WTC11 (cell line): ENCODE measurements around the gene SELPLG. TPM values are rescaled to one million over a fixed set of nuclear protein-coding genes. Genes with fewer than 3 reads are reported as not detected.

Source experiments
- ATAC-seq: fragments of 200-7000 bp; cut with Tn5 transposase; 2 replicates; pipeline ENCODE4 v1.10.0; 2021; ENCODE audit warnings: mild to moderate bottlenecking, moderate library complexity
- CTCF ChIA-PET: fragments of 300-600 bp; sonication (Branson Sonifier 250); formaldehyde crosslinking; loops from one replicate; lab custom pipeline; 2021; ENCODE audit warnings: antibody characterized with exemption; lab: Charles Lee
- POLR2A ChIA-PET: fragments of 350-600 bp; sonication (Branson Sonifier 250); formaldehyde crosslinking; loops from one replicate; lab custom pipeline; 2021; ENCODE audit warnings: antibody characterized with exemption; lab: Charles Lee
- DNase-seq: peaks from one replicate; pipeline ENCODE4 v3.0.0; 2021; ENCODE audit warnings: low spot score
- H3K27ac Mint-ChIP-seq: 2 replicates; pipeline ENCODE4 v1.8.0; 2021; ENCODE audit warnings: mixed read lengths
- H3K27me3 Mint-ChIP-seq: 2 replicates; pipeline ENCODE4 v1.8.0; 2021; ENCODE audit warnings: low read depth, mild to moderate bottlenecking, moderate library complexity, mixed read lengths
- H3K36me3 Mint-ChIP-seq: 2 replicates; pipeline ENCODE4 v1.8.0; 2021; ENCODE audit warnings: mixed read lengths
- H3K4me1 Mint-ChIP-seq: 2 replicates; pipeline ENCODE4 v1.8.0; 2022; ENCODE audit warnings: mixed read lengths
- H3K4me3 Mint-ChIP-seq: 2 replicates; pipeline ENCODE4 v1.8.0; 2021; ENCODE audit warnings: mild to moderate bottlenecking, moderate library complexity, mixed read lengths
- H3K9me3 Mint-ChIP-seq: 2 replicates; pipeline ENCODE4 v1.8.0; 2021; ENCODE audit warnings: mixed read lengths
- ATF6 ChIP-seq: sonication (generic); formaldehyde crosslinking; IDR thresholded peaks from 2 replicates; pipeline ENCODE4 v1.8.1; 2023; ENCODE audit warnings: mild to moderate bottlenecking, missing genetic modification reagents
- CREM ChIP-seq: sonication (generic); formaldehyde crosslinking; IDR thresholded peaks from 2 replicates; pipeline ENCODE4 v1.8.1; 2022; ENCODE audit warnings: mild to moderate bottlenecking, missing genetic modification reagents, moderate library complexity
- E2F5 ChIP-seq: sonication (generic); formaldehyde crosslinking; IDR thresholded peaks from 2 replicates; pipeline ENCODE4 v1.8.1; 2022; ENCODE audit warnings: mild to moderate bottlenecking, moderate library complexity, missing genetic modification reagents
- EMX1 ChIP-seq: fragments of 250-450 bp; sonication (Bioruptor Pico); IDR thresholded peaks from 2 replicates; pipeline ENCODE4 v1.8.0; 2021; ENCODE audit warnings: mild to moderate bottlenecking
- ERG ChIP-seq: fragments of 250-450 bp; sonication (Bioruptor Pico); IDR thresholded peaks from 2 replicates; pipeline ENCODE4 v1.8.0; 2021; ENCODE audit warnings: mild to moderate bottlenecking
- MLX ChIP-seq: sonication (generic); formaldehyde crosslinking; IDR thresholded peaks from 2 replicates; pipeline ENCODE4 v1.8.1; 2023; ENCODE audit warnings: mild to moderate bottlenecking, missing genetic modification reagents, moderate library complexity
- MXD4 ChIP-seq: fragments of 250-450 bp; sonication (Bioruptor Pico); IDR thresholded peaks from 2 replicates; pipeline ENCODE4 v1.8.0; 2021; ENCODE audit warnings: mild to moderate bottlenecking, moderate library complexity, borderline replicate concordance
- MYBL2 ChIP-seq: sonication (generic); formaldehyde crosslinking; IDR thresholded peaks from 2 replicates; pipeline ENCODE4 v1.8.1; 2023; ENCODE audit warnings: mild to moderate bottlenecking, moderate library complexity, missing genetic modification reagents
- PRDM15 ChIP-seq: sonication (generic); formaldehyde crosslinking; IDR thresholded peaks from 2 replicates; pipeline ENCODE4 v1.8.0; 2022; ENCODE audit warnings: missing genetic modification reagents
- SMAD4 ChIP-seq: sonication (generic); formaldehyde crosslinking; IDR thresholded peaks from 2 replicates; pipeline ENCODE4 v1.8.0; 2022; ENCODE audit warnings: mild to moderate bottlenecking, missing genetic modification reagents
- SOX15 ChIP-seq: fragments of 250-450 bp; sonication (Bioruptor Pico); IDR thresholded peaks from 2 replicates; pipeline ENCODE4 v1.9.0; 2021; ENCODE audit warnings: mild to moderate bottlenecking
- ZMAT4 ChIP-seq: fragments of 250-450 bp; sonication (Bioruptor Pico); IDR thresholded peaks from 2 replicates; pipeline ENCODE4 v1.9.0; 2021; ENCODE audit warnings: mild to moderate bottlenecking
- ZNF121 ChIP-seq: sonication (generic); formaldehyde crosslinking; IDR thresholded peaks from 2 replicates; pipeline ENCODE4 v1.8.0; 2023; ENCODE audit warnings: missing genetic modification reagents
- ZNF423 ChIP-seq: fragments of 250-450 bp; sonication (Bioruptor Pico); IDR thresholded peaks from 2 replicates; pipeline ENCODE4 v2.1.2; 2022; ENCODE audit warnings: mild to moderate bottlenecking, moderate library complexity
- ZSCAN18 ChIP-seq: fragments of 250-450 bp; sonication (Bioruptor Pico); IDR thresholded peaks from 2 replicates; pipeline ENCODE4 v2.1.2; 2022; ENCODE audit warnings: mild to moderate bottlenecking, moderate library complexity
- total RNA-seq: library from RNA; stranded (reverse); gene quantifications from 3 replicates; pipeline ENCODE4 v1.2.3, GENCODE V29; 2021

SELPLG gene
- total RNA-seq, 1 experiment from 2014 or later, result 0.46 TPM

- TF ChIP-seq MLX (CRISPR knock-in tag) (no peak), ZMAT4 (CRISPR knock-in tag) (no peak), ZNF423 (no peak), PRDM15 (CRISPR knock-in tag) (no peak), ATF6 (no peak), SMAD4 (CRISPR knock-in tag) (no peak), E2F5 (CRISPR knock-in tag) (no peak), MXD4 (CRISPR knock-in tag) (no peak), SOX15 (no peak), ZNF121 (no peak), ERG (CRISPR knock-in tag) (no peak), MYBL2 (CRISPR knock-in tag) (no peak)
- TF ChIP-seq, all 79 proteins: peak for 0
Measured at GRCh38 chr12:108642899-108643654, 9.4 kb upstream of the SELPLG start (continued).

- TF ChIP-seq ZSCAN18 (CRISPR knock-in tag), result no peak
- TF ChIP-seq CREM (CRISPR knock-in tag), result no peak
- no peak for TF ChIP-seq EMX1 (CRISPR knock-in tag)
- TF ChIP-seq ZNF423, result no peak
- ChIA-PET POLR2A (no interaction called here), CTCF (interaction anchor here (0.9 kb wide), 1 partner anchor 49 kb away, joined by 3 read pairs; no protein-coding TSS in a partner anchor)
- H3K9me3 Mint-ChIP-seq, result no peaks in the 10 kb centered on the region
- H3K36me3 Mint-ChIP-seq, result peaks cover 21% of the 10 kb centered on the region
- no peak overlapping the region for H3K4me3 Mint-ChIP-seq
- H3K4me1 Mint-ChIP-seq, result peaks cover 35% of the 10 kb centered on the region
- no peaks in the 10 kb centered on the region for H3K27me3 Mint-ChIP-seq
- DNase-seq, result no peak
- no peak for ATAC-seq
- H3K27ac Mint-ChIP-seq, result peak overlapping the region; percentile 36; the same call in 1 of the 2 replicates
Measured at GRCh38 chr12:108642269-108642870, 8.7 kb upstream of the SELPLG start.
